GM20431 (cell line): ENCODE results near the gene HRH1.
"Not testable (repeated sequence)": the region's sequence is repeated elsewhere in the genome, so short reads cannot be mapped to it uniquely, and the experiment has no call there.

Experiments used
- in situ Hi-C: fragments of 300-500 bp; cut with MseI, MboI; formaldehyde crosslinking; loops from one replicate; pipeline ENCODE4 v1.15.0; 2020; ENCODE audit warnings: low sequenced_read_pairs; ENCODE audit not compliant: unreplicated experiment

The HRH1 gene, protein sequence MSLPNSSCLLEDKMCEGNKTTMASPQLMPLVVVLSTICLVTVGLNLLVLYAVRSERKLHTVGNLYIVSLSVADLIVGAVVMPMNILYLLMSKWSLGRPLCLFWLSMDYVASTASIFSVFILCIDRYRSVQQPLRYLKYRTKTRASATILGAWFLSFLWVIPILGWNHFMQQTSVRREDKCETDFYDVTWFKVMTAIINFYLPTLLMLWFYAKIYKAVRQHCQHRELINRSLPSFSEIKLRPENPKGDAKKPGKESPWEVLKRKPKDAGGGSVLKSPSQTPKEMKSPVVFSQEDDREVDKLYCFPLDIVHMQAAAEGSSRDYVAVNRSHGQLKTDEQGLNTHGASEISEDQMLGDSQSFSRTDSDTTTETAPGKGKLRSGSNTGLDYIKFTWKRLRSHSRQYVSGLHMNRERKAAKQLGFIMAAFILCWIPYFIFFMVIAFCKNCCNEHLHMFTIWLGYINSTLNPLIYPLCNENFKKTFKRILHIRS

DNA sequence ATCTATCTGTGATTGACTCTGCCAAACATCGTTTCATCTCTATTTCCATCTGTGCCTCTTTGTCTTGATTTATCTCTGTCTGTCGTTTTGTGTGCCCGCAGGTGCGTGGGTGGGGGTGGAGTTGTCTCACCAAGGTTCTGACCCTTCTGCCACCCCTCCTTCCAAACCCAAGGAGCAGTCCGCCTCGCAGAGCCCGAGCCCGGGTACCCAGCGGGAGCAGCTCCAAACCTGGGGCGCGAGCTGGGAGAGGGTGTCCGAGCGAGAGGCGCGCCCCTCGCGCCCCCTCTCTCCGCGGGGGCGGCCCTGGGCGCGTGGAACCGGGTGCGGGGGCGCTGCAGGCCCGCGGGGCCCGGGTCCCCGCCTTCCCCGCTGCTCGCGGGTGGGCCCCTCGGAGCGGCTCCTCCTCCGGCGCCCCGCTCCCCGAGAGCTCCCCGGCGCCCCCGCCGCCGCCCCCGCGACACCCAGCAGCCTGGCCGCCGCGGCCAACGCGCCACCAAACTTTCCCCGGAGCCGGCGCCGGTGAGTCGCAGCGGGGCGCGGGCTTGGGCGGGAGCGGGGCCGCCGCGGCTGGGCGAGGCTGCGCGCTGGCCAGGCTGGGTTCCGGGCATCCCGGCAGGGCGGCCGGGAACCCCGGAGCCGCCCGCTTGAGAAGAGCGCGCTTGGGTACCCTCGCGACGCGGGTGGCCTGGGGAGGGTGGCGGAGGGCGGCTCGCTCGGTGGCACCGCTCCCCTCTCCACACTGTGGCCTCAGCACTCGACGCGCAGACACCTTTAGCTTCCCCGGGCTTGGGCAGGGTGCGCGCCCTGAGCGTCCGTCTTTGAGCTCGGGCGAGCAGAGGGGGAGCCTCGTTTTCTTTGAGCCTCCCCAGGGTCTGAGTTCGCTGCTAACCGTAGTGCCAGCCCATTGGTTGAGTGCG, at the start of gene HRH1:
TSS of gene HRH1 (plus strand) at position 458 of the 917 bp plus-strand sequence. CDS start 104,545 bp downstream, outside the sequence.
- in situ Hi-C loops: no loop called here

DNA sequence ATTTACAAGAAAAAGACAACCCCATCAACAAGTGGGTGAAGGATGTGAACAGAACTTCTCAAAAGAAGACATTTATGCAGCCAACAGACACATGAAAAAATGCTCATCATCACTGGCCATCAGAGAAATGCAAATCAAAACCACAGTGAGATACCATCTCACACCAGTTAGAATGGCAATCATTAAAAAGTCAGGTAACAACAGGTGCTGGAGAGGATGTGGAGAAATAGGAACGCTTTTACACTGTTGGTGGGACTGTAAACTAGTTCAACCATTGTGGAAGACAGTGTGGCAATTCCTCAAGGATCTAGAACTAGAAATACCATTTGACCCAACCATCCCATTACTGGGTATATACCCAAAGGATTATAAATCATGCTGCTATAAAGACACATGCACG, 41.0 kb upstream of the HRH1 start:
- in situ Hi-C loops: not testable (repeated sequence)

DNA sequence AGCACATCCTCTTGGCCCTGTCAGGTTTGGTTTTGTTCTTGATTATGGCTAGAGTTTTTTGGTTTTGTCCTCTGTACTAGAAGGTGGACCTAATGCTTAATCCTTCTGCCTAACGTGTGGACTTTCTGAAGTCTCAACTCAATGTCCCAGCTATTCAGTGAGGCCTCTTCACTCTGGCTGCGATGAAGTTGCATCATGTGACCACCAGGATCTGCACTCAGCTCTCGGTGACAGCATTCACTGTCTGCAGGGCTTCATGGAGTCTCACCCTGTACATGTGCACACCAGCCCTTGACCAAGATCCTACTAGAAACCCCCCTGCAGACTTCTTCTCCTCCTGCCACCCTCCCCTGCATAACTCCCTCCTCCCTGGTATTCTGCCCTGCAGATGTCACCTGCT, 38.7 kb upstream of the HRH1 start:
- in situ Hi-C loops: no loop called here

DNA sequence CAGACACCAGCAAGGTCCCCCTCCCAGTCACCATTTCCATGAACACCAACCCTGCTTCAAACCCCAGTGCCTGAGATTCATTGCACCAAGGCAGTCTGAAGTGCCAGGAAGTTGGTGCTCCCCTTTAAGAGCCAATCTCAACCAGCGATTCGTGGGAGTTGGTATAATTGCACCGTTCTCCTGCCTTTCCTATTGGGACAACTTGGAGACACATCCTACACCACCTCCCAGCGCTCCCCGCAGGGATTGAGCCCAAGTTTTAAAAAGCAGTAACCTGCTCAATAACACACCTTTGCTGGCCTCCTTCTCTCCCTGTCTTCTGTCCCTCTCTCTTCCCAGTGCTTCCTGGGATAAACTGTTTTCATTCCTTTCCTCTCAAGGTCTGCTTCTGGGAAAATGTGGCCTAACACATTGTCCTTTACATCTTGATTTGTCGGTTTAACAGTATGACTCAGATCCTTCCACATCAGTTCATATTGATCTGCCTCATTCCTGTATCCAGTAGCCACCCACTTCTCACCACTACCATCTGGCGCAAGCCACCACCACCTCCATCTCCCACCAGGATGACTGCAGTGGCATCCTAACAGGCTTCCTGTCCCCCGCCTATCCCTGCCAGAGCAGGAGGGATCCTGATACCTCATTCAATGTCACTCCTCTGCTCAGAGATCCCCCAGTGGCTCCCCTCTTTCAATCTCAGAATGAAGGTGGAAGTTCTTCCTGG, 37.8 kb upstream of the HRH1 start:
- in situ Hi-C loops: no loop called here

DNA sequence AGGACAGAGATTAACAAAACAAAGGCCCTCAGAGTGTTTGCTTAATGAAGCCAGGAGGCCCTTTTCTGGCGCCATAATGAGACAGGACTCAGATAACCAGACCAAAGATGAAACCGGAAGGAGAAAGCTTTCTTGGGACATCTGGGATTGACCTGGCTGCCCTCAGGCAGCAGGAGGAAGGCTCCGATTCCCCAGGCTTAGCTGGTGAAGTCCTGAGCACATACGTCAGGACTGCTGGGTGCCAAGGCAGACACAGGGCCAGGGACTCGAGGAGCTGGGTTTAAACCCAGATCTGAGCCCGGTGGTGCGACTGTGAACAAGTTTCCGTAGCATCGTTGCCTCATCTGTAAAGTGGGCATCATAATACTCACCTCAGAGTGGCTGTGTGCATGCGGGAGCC, 36.7 kb upstream of the HRH1 start:
- in situ Hi-C loops: no loop called here

DNA sequence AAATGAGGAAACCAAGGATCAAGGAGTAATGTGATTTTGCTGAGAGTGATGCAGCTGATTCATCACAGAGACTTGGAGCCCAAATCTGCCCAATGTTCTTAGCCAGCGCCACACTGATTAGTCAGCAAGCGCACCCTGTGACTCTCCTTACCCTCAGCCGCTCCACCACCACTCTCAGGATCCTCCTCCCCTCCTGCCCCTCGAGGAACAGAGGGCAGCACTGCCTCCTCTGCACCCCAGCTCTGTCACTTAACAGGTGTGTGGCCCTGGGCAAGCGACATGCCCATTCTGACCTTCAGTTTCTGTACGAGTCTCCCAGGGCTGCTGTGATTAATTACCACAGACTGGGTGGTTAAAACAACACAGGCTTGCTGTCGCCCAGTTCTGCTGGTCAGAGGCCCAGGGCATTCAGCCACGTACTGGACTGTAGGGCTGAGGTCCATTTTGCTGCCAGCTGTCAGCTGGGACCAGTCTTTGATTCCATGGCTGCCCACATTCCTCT, 36.1 kb upstream of the HRH1 start:
- in situ Hi-C loops: no loop called here

DNA sequence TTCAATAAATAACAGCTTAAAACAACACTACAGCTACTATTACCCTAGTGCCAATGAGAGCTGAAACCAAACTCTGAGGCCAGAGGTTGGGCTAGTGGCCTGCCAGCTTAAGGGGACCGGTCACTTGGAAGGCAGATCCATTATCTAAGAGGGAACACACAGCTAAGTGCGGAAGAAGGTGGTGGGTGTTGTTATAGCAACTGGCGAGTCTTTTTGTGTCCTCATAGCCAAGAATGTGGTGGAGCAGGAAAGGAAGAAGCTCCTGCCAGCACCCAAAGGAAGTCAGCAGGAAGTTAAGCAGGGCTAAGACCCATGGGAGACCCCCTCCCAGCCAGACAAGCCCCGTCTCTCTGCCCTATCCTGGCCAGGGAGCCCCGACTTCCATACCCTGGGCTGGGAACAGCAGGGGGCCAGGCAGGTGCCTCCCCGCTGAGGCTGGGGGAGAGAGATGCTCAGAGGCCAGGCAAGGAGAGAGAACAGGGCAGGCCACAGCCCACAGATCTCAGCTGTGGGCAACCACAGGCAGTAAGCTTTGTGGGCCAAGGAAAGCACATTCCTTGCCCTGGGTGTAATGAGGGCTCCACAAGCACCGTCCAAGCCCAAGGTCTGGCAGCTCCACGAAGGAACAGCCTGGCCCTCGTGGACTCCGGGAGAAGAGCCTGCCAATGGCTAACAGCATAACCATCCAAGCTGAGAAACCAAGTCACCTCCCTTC, 34.0 kb upstream of the HRH1 start:
- in situ Hi-C loops: no loop called here

DNA sequence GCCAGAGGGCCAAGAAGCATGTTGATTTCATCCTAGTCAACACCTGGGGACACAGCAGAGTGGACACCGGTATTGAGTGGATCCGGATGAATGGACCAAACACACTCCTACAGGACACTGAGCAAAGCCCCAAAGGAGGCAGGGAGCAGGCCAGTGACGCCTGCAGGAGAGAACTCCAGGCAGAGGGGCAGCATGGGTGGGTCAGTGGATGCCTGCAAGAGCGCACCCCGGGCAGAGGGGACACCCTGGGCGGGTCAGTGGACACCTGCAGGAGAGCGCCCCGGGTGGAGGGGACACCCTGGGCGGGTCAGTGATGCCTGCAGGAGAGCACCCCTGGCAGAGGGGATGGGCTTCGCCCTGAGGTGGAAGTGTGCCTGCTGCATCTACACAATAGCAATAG, 27.6 kb upstream of the HRH1 start:
- in situ Hi-C loops: no loop called here

DNA sequence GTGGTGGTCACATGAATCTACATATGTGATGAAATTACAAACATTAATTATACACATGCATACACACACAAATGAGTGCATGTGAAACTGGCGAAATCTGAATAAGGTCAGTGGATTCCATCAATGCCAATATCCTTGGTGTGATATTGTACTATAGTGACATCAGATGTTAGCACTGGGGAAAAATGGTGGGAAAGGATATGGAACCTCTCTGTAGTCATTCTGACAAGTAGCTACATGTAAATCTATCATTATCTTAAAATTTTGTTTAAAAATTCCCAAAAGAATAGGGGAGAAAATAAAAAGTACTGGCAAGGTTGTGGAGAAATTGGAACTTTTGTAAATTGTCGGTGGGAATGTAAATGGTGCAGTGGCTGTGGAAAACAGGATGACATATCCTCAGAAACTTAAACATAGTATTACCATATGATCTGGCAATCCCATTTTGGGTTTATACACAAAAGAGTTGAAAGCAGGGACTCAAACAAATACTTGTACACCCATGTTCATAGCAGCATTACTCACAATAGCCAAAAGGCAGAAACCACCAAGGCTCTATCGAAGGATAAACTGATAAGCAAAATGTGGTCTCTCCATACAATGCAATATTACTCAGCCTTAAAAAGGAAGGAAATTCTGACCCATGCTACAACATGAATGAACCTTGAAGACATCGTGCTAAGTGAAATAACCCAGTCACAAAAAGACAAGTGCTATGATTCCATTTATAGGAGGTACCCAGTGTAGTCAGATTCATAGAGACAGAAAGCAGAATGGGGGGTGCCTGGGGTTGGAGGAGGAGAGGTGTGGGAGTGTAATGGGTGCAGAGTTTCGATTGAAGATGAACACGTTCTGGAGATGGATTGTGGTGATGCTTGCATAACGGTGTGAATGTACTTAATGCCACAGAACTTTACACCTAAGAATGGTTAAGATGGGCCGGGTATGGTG, 25.3 kb upstream of the HRH1 start:
- in situ Hi-C loops: no loop called here

DNA sequence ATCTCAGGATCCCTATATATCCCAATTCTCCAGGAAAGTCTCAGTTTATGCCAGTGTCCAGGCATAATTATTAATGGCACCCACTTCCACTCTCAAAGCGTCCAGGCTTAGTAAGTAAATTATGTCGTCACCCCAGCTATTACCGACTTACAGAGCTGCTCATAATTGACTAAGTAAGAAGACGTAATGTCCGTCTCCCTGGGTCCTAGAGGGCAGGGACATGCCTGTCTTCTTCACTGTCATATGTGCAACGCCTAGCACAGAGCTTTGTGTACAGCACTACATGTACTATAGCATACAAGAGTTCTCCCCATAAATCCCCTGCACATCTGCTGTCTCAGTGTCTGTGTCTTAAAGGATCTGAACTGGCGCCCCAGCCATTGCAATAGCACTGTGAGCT, 23.9 kb upstream of the HRH1 start:
- in situ Hi-C loops: no loop called here

DNA sequence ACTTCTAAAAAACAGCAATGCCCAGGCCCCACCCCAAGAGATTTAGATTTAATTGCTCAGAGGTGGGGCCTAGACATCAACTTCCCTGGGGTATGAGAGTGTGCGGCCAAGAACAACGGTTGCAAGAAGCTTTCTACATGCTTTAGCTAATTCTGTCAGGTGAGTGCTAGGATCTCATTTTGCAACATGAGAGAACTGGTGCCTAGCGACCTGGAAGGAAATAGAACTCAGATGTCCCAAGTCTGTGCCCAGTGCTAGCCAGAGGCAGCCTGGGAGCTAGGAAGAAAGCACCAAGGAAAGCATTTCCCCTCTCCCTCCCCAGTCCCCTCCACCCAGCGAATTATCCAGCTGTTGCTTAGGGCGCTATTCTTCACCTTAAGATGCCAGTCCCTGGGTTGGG, 22.9 kb upstream of the HRH1 start:
- in situ Hi-C loops: no loop called here

DNA sequence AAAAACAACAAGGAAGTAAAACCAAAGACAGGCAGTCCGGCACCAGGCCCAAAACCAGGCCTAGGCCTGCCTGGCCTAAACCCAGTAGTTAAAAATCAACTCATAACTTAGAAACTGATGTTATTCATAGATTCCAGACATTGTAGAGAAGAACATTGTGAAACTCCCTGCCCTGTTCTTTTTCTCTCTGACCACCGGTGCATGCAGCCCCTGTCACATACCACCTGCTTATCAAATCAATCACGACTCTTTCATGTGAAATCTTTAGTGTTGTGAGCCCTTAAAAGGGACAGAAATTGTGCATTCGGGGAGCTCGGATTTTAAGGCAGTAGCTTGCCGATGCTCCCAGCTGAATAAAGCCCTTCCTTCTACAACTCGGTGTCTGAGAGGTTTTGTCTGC, 22.4 kb upstream of the HRH1 start:
- in situ Hi-C loops: not testable (repeated sequence)

DNA sequence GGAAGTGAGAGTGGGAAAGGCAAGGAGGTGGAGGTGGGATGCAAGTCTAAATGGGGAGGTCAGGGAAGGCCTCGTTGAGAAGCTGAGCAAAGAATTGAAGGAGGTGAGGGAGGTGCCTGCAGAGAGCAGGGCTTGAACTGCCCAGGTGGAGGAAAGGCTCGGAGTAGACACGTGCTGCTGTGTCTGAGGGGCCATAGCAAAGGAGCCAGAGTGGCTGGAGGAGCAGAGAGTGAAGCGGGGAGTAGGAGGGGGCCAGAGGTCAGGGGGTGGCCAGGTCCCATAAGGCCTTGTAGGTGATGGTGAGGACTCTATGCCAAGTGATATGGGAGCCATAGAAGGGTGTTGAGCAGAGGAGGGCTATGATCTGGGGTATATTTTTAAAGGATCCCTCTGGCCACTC, 21.4 kb upstream of the HRH1 start:
- in situ Hi-C loops: no loop called here

DNA sequence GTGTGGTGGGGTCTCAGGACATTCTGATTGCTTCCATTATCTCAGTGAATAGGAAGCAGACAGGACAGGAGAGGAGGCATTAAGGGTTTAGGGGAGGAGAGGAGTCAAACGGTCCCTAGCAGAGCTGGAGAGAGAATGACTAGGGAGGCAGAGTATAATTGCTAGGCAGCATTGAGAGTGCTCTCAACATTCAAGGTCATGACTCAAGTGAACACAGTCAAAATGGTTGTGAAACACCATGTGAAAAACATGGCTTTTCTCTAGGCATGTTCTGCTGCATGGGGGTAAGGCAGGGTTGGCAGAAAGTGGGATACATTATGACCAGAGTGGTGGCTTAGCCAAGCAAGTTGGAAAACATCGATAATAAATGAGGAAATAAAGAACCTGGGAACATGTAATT, 19.5 kb upstream of the HRH1 start:
- in situ Hi-C loops: no loop called here

DNA sequence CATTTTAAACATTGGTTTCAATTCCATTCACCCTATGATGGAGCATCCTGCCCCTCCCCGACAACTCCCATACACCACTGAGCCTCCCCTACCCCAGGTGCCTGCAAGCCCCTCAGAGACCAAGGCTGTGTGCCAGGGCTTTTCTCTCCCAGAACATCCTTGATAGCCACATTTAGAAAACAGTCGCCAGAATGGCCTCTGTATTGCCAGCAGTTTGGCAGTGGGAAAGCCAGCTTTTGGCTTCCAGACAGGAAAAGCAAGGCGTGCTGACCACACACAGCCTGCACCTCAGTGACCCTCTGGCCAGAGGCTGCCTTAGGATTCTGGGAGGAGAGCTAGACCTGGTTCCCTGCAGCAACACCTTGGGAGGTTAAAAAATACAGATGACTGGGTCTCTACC, 18.2 kb upstream of the HRH1 start:
- in situ Hi-C loops: no loop called here

DNA sequence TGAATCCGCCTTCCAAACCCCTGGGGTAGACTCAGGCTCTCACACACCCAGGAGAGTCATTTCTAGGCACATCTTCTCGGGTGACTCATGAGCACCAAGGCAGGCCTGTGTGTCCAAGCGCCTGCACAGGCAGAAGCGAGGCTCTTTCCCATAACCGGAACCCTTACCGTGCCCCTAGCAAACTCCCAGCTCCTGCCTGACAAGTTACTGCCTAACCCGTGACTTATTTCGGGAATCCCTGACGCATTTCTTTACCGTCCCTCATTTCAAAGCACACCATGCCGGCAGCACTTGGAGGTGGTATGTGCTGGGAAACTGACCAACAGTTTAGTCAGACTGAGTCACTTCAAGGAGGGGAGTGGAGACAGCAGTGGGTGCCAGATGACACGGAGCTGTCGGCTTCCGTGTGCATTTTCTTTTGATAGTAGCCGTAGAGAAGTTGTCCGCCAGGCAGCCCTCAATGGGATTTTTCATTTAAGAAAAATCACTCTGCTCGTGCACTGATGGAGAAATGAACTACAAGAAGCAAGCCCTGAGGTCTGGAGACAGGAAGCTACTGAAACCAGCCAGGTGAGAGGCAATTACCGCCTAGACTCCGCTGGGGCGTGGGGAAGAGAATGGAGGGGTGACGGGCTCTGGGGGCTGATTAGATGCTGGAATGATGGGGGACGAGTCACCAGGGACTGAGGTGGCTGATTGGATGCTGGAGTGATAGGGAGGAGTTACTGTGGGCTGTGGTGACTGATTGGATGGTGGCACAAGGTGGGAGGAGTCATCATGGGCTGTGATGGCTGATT, 17.3 kb upstream of the HRH1 start:
- in situ Hi-C loops: no loop called here

DNA sequence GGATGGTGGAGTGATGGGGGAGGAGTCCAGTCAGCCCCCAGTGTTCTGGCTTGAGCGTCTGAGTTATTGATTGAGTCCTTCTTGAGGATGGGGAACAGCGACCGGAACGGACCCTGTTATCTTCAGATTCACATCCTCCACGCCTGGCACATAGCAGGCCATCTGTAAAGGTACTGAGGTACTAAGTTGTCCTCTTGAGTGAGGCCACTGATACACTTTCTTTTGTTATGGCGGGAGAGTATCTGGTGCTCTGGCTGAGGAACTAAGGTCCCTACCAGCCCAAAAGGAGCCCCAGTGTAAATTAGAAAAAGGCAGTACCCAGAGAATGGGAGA, 16.7 kb upstream of the HRH1 start:
- in situ Hi-C loops: no loop called here

DNA sequence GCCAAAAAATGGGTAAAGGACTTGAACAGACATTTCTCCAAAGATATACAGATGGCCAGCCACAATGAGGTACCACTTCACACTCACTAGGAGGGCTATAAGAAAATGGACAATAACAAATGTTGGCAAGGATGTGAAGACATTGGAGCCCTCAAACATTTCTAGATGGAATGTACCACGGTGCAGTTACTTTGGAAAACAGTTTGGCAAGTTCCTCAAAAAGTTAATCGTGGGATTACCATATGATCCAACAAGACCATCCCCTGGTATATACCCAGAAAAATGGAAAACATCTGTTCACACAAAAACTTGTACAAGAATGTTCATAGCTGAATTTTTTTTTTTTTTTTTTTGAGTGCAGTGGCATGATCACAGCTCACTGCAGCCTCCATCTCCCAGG, 15.9 kb upstream of the HRH1 start:
- in situ Hi-C loops: no loop called here
